Measurements from ENCODE around the gene PRIM2.

DNA sequence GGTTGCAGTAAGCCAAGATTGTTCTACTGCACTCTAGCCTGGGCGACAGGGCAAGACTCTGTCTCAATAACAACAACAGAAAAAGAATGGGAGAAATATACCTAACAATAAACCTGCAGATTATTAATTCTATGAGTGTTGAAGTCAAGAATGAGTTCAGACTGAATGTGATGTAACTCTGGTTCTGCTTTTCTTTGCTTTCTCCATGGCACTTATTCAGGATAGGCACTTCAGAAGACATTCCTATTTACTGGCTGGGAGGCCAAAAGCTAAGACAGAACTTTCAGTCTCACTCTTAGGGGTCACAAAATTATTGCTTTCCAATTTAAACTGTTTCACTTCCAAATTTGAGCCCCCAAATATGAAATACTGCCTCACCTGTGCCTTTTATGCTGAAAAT is 15.7 kb upstream of the PRIM2 start:
- no peak for TF ChIP-seq POLR2A (IDR thresholded peaks at IDR 0.05; ENCODE audit: borderline replicate concordance, extremely low read depth, insufficient read depth, insufficient read length)
- TF ChIP-seq, protein P1, sequence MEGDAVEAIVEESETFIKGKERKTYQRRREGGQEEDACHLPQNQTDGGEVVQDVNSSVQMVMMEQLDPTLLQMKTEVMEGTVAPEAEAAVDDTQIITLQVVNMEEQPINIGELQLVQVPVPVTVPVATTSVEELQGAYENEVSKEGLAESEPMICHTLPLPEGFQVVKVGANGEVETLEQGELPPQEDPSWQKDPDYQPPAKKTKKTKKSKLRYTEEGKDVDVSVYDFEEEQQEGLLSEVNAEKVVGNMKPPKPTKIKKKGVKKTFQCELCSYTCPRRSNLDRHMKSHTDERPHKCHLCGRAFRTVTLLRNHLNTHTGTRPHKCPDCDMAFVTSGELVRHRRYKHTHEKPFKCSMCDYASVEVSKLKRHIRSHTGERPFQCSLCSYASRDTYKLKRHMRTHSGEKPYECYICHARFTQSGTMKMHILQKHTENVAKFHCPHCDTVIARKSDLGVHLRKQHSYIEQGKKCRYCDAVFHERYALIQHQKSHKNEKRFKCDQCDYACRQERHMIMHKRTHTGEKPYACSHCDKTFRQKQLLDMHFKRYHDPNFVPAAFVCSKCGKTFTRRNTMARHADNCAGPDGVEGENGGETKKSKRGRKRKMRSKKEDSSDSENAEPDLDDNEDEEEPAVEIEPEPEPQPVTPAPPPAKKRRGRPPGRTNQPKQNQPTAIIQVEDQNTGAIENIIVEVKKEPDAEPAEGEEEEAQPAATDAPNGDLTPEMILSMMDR (IDR thresholded peaks at IDR 0.05 in 2 of 3, conservative IDR thresholded peaks at IDR 0.05 in 1 of 3; ENCODE audit: borderline replicate concordance in 1 of 3, insufficient read depth in 1 of 3, low read depth in 2 of 3, low read length in 2 of 3): no peak
- TF ChIP-seq, protein P2, sequence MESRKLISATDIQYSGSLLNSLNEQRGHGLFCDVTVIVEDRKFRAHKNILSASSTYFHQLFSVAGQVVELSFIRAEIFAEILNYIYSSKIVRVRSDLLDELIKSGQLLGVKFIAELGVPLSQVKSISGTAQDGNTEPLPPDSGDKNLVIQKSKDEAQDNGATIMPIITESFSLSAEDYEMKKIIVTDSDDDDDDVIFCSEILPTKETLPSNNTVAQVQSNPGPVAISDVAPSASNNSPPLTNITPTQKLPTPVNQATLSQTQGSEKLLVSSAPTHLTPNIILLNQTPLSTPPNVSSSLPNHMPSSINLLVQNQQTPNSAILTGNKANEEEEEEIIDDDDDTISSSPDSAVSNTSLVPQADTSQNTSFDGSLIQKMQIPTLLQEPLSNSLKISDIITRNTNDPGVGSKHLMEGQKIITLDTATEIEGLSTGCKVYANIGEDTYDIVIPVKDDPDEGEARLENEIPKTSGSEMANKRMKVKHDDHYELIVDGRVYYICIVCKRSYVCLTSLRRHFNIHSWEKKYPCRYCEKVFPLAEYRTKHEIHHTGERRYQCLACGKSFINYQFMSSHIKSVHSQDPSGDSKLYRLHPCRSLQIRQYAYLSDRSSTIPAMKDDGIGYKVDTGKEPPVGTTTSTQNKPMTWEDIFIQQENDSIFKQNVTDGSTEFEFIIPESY (IDR thresholded peaks at IDR 0.05; ENCODE audit: extremely low read depth, insufficient replicate concordance, low read length): no peak
- no peak for TF ChIP-seq EZH2phosphoT487 (IDR thresholded peaks at IDR 0.05; ENCODE audit: borderline replicate concordance)
- no peak for TF ChIP-seq EZH2 (IDR thresholded peaks at IDR 0.05)
- no peak for TF ChIP-seq JUND (IDR thresholded peaks at IDR 0.05)
- TF ChIP-seq, protein P3, sequence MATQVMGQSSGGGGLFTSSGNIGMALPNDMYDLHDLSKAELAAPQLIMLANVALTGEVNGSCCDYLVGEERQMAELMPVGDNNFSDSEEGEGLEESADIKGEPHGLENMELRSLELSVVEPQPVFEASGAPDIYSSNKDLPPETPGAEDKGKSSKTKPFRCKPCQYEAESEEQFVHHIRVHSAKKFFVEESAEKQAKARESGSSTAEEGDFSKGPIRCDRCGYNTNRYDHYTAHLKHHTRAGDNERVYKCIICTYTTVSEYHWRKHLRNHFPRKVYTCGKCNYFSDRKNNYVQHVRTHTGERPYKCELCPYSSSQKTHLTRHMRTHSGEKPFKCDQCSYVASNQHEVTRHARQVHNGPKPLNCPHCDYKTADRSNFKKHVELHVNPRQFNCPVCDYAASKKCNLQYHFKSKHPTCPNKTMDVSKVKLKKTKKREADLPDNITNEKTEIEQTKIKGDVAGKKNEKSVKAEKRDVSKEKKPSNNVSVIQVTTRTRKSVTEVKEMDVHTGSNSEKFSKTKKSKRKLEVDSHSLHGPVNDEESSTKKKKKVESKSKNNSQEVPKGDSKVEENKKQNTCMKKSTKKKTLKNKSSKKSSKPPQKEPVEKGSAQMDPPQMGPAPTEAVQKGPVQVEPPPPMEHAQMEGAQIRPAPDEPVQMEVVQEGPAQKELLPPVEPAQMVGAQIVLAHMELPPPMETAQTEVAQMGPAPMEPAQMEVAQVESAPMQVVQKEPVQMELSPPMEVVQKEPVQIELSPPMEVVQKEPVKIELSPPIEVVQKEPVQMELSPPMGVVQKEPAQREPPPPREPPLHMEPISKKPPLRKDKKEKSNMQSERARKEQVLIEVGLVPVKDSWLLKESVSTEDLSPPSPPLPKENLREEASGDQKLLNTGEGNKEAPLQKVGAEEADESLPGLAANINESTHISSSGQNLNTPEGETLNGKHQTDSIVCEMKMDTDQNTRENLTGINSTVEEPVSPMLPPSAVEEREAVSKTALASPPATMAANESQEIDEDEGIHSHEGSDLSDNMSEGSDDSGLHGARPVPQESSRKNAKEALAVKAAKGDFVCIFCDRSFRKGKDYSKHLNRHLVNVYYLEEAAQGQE (IDR thresholded peaks at IDR 0.05; ENCODE audit: low read depth): no peak

Data from HCT116 (cell line).